WERI-Rb-1 (cell line): Measurements from ENCODE around the gene MMP17.

ENCODE experiments used
- DNase-seq: peaks from one replicate; pipeline ENCODE4 v3.0.0-alpha.2; 2020
- H3K27ac ChIP-seq: fragments of 250-450 bp; sonication (Bioruptor Pico); 2 replicates; pipeline ENCODE4 v1.5.1; 2020; ENCODE audit warnings: mild to moderate bottlenecking, moderate library complexity
- H3K27me3 ChIP-seq: fragments of 250-450 bp; sonication (Bioruptor Pico); 2 replicates; pipeline ENCODE4 v1.5.1; 2021; ENCODE audit warnings: mild to moderate bottlenecking, low read depth, moderate library complexity; ENCODE audit not compliant: insufficient read depth, severe bottlenecking
- H3K36me3 ChIP-seq: fragments of 250-450 bp; sonication (Bioruptor Pico); 2 replicates; pipeline ENCODE4 v1.5.1; 2020; ENCODE audit warnings: mild to moderate bottlenecking, moderate library complexity
- H3K4me3 ChIP-seq: 2 replicates; pipeline ENCODE4 v1.5.1; 2011; ENCODE audit warnings: low read depth, mild to moderate bottlenecking, control low read depth, low read length
- H3K9me3 ChIP-seq: fragments of 250-450 bp; sonication (Bioruptor Pico); 2 replicates; pipeline ENCODE4 v1.5.1; 2021; ENCODE audit warnings: mild to moderate bottlenecking, moderate library complexity; ENCODE audit not compliant: severe bottlenecking
- TF ChIP-seq, protein P1 (sequence below): IDR thresholded peaks from 2 replicates; pipeline ENCODE4 v1.5.1; 2011; ENCODE audit warnings: low read depth, mild to moderate bottlenecking, control low read depth, inconsistent platforms, low read length

MMP17 gene

DNA sequence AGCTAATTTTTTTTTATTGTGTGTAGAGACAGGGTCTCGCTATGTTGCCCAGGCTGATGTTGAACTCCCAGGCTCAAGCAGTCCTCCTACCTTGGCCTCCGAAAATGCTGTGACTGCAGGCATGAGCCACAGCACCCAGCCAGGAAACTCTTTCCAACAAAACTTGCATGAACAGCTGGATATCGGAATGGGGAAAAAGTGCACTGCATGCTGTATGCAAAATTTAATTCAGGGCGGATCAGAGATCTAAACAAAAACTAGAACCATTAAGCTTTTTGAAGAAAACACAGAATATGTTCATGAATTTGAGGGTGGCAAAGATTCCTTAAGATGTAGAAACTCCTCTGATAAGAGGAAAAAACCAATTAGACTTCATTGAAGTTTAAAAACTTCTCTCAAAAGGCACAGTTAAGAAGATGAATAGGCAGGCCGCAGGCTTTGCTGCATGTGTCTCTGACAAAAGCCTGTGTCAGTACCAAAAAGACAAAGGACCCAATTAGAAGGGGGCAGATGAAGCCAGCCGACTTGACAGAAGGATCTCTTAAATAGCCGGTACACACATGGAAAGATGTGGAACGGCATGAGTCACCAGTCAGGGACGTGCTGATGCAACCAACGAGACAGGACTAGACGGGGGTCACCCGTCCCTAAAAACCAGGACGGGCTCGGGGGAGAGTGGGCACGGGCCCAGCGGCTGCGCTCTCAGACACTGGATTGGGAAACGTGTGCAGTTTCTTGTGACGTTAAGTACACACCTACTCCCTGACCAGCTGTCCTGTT is 34.8 kb upstream of the MMP17 start:
- Histone ChIP-seq H3K4me3 (no peak overlapping the region), H3K9me3 (no peaks in the 10 kb centered on the region), H3K27ac (no peak overlapping the region), H3K36me3 (peaks cover 27% of the 10 kb centered on the region), H3K27me3 (no peaks in the 10 kb centered on the region)
- DNase-seq, result no peak
- TF ChIP-seq, protein P1, sequence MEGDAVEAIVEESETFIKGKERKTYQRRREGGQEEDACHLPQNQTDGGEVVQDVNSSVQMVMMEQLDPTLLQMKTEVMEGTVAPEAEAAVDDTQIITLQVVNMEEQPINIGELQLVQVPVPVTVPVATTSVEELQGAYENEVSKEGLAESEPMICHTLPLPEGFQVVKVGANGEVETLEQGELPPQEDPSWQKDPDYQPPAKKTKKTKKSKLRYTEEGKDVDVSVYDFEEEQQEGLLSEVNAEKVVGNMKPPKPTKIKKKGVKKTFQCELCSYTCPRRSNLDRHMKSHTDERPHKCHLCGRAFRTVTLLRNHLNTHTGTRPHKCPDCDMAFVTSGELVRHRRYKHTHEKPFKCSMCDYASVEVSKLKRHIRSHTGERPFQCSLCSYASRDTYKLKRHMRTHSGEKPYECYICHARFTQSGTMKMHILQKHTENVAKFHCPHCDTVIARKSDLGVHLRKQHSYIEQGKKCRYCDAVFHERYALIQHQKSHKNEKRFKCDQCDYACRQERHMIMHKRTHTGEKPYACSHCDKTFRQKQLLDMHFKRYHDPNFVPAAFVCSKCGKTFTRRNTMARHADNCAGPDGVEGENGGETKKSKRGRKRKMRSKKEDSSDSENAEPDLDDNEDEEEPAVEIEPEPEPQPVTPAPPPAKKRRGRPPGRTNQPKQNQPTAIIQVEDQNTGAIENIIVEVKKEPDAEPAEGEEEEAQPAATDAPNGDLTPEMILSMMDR, result no peak

DNA sequence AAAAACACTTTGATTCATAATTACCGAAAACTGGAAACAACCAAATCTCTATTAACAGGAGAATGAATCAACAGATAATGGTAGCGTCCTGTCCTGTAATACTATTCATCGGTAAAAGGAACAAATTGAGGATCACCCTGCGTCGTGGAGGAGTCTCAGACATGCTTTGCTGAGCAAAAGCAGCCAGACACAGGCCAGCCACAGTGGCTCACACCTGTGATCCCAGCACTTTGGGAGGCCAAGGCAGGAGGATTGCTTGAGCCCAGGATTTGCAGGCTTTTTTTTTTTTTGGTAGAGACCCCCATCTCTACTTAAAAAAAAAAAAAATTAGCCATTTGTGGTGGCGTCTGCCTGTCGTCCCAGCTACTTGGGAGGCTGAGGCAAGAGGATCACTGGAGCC is 34.1 kb upstream of the MMP17 start:
- no peaks in the 10 kb centered on the region for H3K9me3 ChIP-seq
- no peak overlapping the region for H3K27ac ChIP-seq
- peaks cover 27% of the 10 kb centered on the region for H3K36me3 ChIP-seq
- DNase-seq, result no peak
- H3K27me3 ChIP-seq, result no peaks in the 10 kb centered on the region
- TF ChIP-seq, protein P1, result no peak
- H3K4me3 ChIP-seq, result no peak overlapping the region

DNA sequence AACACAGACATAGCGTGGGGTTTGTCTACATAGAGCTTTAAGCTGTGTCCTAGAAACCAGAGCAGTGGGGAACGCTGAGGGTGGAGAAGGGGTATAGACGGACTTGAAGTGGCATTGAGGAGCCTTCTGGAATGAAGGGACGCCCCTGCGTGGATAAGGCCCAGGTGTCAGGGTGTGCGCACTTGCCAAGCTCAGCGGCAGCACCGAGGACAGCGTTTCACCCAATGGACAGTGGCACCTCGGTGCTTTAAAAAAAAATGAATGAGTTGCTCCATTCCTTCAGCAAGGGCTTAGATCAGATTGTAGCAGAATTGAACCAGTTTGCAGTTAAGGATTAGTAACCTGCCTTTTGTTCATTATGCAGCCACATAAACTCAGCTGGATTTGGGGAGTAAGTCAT is 33.6 kb upstream of the MMP17 start:
- no peak for DNase-seq
- Histone ChIP-seq H3K27me3 (no peaks in the 10 kb centered on the region), H3K27ac (no peak overlapping the region), H3K36me3 (peaks cover 30% of the 10 kb centered on the region), H3K9me3 (no peaks in the 10 kb centered on the region), H3K4me3 (no peak overlapping the region)
- TF ChIP-seq, protein P1, result no peak

DNA sequence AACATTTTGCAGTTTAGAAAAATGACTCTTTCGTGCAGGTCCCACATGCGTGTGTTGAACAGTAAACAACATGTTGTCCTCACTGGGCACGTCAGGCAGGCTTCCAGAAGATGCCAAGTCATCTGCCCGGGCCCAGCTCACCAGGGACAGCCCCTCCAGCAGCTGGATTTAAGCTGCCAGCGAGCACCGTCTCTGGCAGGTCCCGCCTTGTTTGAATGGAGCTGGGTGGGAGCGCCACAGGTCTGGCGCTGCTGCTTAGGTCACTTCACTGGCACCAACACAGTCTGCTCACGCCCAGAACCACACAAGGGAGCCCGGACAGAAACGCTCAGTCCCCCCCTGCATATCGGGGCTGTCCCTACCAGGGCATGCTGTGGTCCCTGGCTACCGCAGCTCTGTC is 33.1 kb upstream of the MMP17 start:
- no peak overlapping the region for H3K4me3 ChIP-seq
- TF ChIP-seq, protein P1, result no peak
- H3K27me3 ChIP-seq, result no peaks in the 10 kb centered on the region
- H3K36me3 ChIP-seq, result peaks cover 28% of the 10 kb centered on the region
- no peaks in the 10 kb centered on the region for H3K9me3 ChIP-seq
- no peak overlapping the region for H3K27ac ChIP-seq
- DNase-seq, result no peak

DNA sequence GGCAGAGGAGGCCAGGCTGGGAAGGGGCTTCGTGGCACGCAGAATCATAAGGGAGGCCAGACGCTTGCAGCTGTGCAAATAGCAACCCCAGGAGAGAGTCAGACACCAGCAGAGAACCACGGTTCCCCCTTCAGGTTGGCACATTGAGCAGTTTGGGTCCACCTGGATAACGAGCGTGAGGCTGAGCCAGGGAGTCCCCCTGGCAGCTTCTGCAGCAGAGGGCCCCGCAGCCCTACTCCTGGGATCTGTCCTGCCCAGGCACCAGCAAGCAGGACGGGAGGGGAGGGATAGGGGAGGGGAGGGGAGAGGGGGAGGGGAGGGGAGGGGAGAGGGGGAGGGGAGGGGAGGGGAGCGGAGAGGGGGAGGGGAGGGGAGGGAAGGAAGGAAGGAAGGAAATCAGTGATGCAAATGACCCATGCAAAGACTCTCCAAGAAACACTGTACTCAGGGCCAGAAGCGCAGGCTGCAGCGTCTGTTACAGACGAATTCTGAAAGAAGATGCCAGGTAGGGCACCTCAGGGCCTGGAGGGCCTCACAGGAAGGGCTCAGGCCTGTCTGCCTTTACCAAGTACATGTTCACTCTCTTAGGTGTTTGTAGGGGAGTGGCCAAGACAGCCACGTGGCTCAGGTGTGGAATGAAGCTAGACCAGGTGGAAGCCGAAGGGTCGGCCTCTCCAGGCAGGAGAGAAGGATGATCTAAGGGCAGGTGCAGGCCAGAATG is 32.3 kb upstream of the MMP17 start:
- no peaks in the 10 kb centered on the region for H3K27me3 ChIP-seq
- no peaks in the 10 kb centered on the region for H3K9me3 ChIP-seq
- DNase-seq, result no peak
- TF ChIP-seq, protein P1, result no peak
- H3K27ac ChIP-seq, result no peak overlapping the region
- H3K36me3 ChIP-seq, result peaks cover 20% of the 10 kb centered on the region
- no peak overlapping the region for H3K4me3 ChIP-seq
